CD14-positive monocyte (primary cell): ENCODE results near the gene TSPAN12. TPM values are rescaled to one million over a fixed set of nuclear protein-coding genes. Genes with fewer than 3 reads are reported as not detected.

Experiments used
- DNase-seq, 3 donors: peaks; one replicate each; pipeline ENCODE4 v3.0.0-alpha.2; 2011 to 2022
- H2AFZ ChIP-seq: 2 replicates; pipeline ENCODE4 v1.6.0; 2012; ENCODE audit warnings: mild to moderate bottlenecking, low read depth, low read length, inconsistent platforms; ENCODE audit not compliant: insufficient read depth, poor library complexity, severe bottlenecking
- H3K27ac ChIP-seq, 2 donors: 1 replicate in 1 of 2; 2 replicates in 1 of 2; pipeline ENCODE4 v1.5.1; 2012 to 2013; ENCODE audit warnings: low read length in 2 of 2, control low read depth in 1 of 2, inconsistent platforms in 1 of 2, low read depth in 1 of 2, mild to moderate bottlenecking in 1 of 2
- H3K27me3 ChIP-seq, 2 donors: one replicate each; pipeline versions ENCODE4 v1.6.0 to v1.6.1; 2011 to 2013; ENCODE audit warnings: low read length in 2 of 2; ENCODE audit not compliant: control insufficient read depth in 2 of 2, insufficient read depth in 2 of 2
- H3K36me3 ChIP-seq, 2 donors: replicated peaks in 1 of 2; 1 replicate in 1 of 2; 2 replicates in 1 of 2; pipeline versions ENCODE4 v1.5.1 to v1.6.1; 2012 to 2013; ENCODE audit warnings: low read length in 2 of 2, control low read depth in 1 of 2, inconsistent platforms in 1 of 2, mild to moderate bottlenecking in 1 of 2; ENCODE audit not compliant: insufficient read depth in 2 of 2, control insufficient read depth in 1 of 2
- H3K4me1 ChIP-seq, 2 donors: 1 replicate in 1 of 2; 2 replicates in 1 of 2; pipeline versions ENCODE4 v1.5.1 to v1.6.1; 2012 to 2013; ENCODE audit warnings: low read length in 2 of 2, control low read depth in 1 of 2, inconsistent platforms in 1 of 2, mild to moderate bottlenecking in 1 of 2, moderate library complexity in 1 of 2; ENCODE audit not compliant: insufficient read depth in 2 of 2, control insufficient read depth in 1 of 2
- H3K4me2 ChIP-seq: replicated peaks from 2 replicates; pipeline ENCODE3; 2012; ENCODE audit warnings: low read length, moderate library complexity, mild to moderate bottlenecking; ENCODE audit not compliant: poor library complexity, severe bottlenecking; ENCODE audit errors: extremely low read depth
- H3K4me3 ChIP-seq, 3 experiments: fragments of 200-600 bp in 1 of 3; sonication (generic) in 1 of 3; replicated peaks in 1 of 3; 1 replicate in 2 of 3; 2 replicates in 1 of 3; pipeline ENCODE4 v1.5.1; 2011 to 2013; ENCODE audit warnings: low read length in 3 of 3, mild to moderate bottlenecking in 3 of 3, control low read depth in 2 of 3, low read depth in 2 of 3, inconsistent platforms in 1 of 3, moderate library complexity in 1 of 3
- H3K79me2 ChIP-seq: 2 replicates; pipeline ENCODE4 v1.6.0; 2012; ENCODE audit warnings: mild to moderate bottlenecking, control low read depth, inconsistent platforms, low read length, moderate library complexity; ENCODE audit not compliant: insufficient read depth
- H3K9ac ChIP-seq: 2 replicates; pipeline ENCODE4 v1.6.0; 2017; ENCODE audit warnings: low read length, mild to moderate bottlenecking; ENCODE audit not compliant: insufficient read depth, poor library complexity, severe bottlenecking
- H3K9me3 ChIP-seq, 2 donors: replicated peaks in 1 of 2; 1 replicate in 1 of 2; 2 replicates in 1 of 2; pipeline versions ENCODE4 v1.5.1 to v1.6.1; 2012 to 2013; ENCODE audit warnings: low read length in 2 of 2, control low read depth in 1 of 2; ENCODE audit not compliant: control insufficient read depth in 1 of 2, insufficient read depth in 1 of 2
- H4K20me1 ChIP-seq: 2 replicates; pipeline ENCODE4 v1.6.0; 2012; ENCODE audit warnings: mild to moderate bottlenecking, low read length, control low read depth, moderate library complexity; ENCODE audit not compliant: insufficient read depth
- H3K27ac Mint-ChIP-seq, 7 donors: one replicate each; pipeline ENCODE4 v1.8.0; 2020; ENCODE audit warnings: mild to moderate bottlenecking in 7 of 7, mixed read lengths in 7 of 7, moderate library complexity in 6 of 7, inconsistent platforms in 2 of 7
- H3K27me3 Mint-ChIP-seq, 3 donors: one replicate each; pipeline ENCODE4 v1.8.0; 2021 to 2022; ENCODE audit warnings: low read depth in 3 of 3, mild to moderate bottlenecking in 3 of 3, mixed read lengths in 3 of 3, moderate library complexity in 3 of 3, inconsistent platforms in 1 of 3
- H3K36me3 Mint-ChIP-seq, 2 donors: one replicate each; pipeline ENCODE4 v1.8.0; 2020; ENCODE audit warnings: mixed read lengths in 2 of 2, inconsistent platforms in 1 of 2, mild to moderate bottlenecking in 1 of 2
- H3K4me1 Mint-ChIP-seq: one replicate; pipeline ENCODE4 v1.8.0; 2020; ENCODE audit warnings: mild to moderate bottlenecking, mixed read lengths
- H3K4me3 Mint-ChIP-seq, 2 donors: one replicate each; pipeline ENCODE4 v1.8.0; 2020; ENCODE audit warnings: mild to moderate bottlenecking in 2 of 2, mixed read lengths in 2 of 2, moderate library complexity in 1 of 2
- H3K9me3 Mint-ChIP-seq, 7 donors: one replicate each; pipeline ENCODE4 v1.8.0; 2020 to 2022; ENCODE audit warnings: mixed read lengths in 7 of 7, mild to moderate bottlenecking in 6 of 7, moderate library complexity in 6 of 7, inconsistent platforms in 2 of 7
- WGBS: methylation state at CpG from one replicate; pipeline ENCODE4 v1.1.5; 2013; ENCODE audit warnings: missing lambda C conversion rate; ENCODE audit not compliant: insufficient coverage; 5-methylcytosine and 5-hydroxymethylcytosine counted together
- intact Hi-C, 2 donors: fragments of 100-400 bp; cut with micrococcal nuclease; formaldehyde crosslinking; loops; one replicate each; pipeline versions ENCODE4 v1.15.0 to v1.15.1; 2023
- polyA plus RNA-seq, 3 donors: library from polyadenylated mRNA; depleted of rRNA in 1 of 3; unstranded in 2 of 3; stranded (reverse) in 1 of 3; fragments of 300-500 nt in 2 of 3; fragments of >200 nt in 1 of 3; fragmentation: Illumina TruSeq in 2 of 3; gene quantifications; 1 replicate in 2 of 3; 2 replicates in 1 of 3; pipeline ENCODE4 v1.2.3, GENCODE V29; 2012 to 2021
- TF ChIP-seq, protein P1 (sequence below): fragments of 200-600 bp; IDR thresholded peaks from one replicate; pipeline ENCODE4 v1.8.0; 2022; ENCODE audit warnings: antibody characterized with exemption, mild to moderate bottlenecking

TSPAN12 gene
- polyA plus RNA-seq, 3 donors: not detected

DNA sequence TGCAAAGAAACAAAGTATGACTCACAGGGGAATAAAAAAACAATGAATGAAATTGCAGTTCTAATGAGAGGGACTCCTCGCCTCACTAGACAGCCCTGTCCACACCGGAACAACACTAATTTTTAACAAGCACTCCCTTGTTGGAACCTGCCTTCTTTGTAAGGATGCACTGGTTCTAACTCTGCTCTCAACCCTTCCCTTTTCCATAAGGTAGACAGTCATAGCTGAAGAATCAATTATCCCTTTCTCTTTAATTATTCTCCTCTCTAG is 65.1 kb downstream of the TSPAN12 start:
- intact Hi-C loops: loop anchor here in 1 of 2 donors (10.0 kb wide), 2 partner anchors 132 to 312 kb away; no protein-coding TSS in a partner anchor
- H3K4me3 ChIP-seq: no peak overlapping the region
- WGBS: no CpG with 5 or more reads among the region's 2 CpGs
- H3K4me2 ChIP-seq: no peak overlapping the region
- H3K9me3 ChIP-seq: no peaks in the 10 kb centered on the region
- no peaks in the 10 kb centered on the region for H3K27me3 ChIP-seq
- H3K36me3 Mint-ChIP-seq: no peaks in the 10 kb centered on the region
- no peak overlapping the region for H3K4me3 Mint-ChIP-seq
- peaks cover 0 to 3% (median 3%) of the 10 kb centered on the region in 3 donors for H3K27me3 Mint-ChIP-seq
- no peaks in the 10 kb centered on the region for H3K4me1 Mint-ChIP-seq
- H2AFZ ChIP-seq: no peak overlapping the region
- H3K79me2 ChIP-seq: no peaks in the 10 kb centered on the region
- no peaks in the 10 kb centered on the region for H4K20me1 ChIP-seq
- H3K27ac ChIP-seq: no peak overlapping the region
- H3K36me3 ChIP-seq: no peaks in the 10 kb centered on the region
- TF ChIP-seq, protein P1, sequence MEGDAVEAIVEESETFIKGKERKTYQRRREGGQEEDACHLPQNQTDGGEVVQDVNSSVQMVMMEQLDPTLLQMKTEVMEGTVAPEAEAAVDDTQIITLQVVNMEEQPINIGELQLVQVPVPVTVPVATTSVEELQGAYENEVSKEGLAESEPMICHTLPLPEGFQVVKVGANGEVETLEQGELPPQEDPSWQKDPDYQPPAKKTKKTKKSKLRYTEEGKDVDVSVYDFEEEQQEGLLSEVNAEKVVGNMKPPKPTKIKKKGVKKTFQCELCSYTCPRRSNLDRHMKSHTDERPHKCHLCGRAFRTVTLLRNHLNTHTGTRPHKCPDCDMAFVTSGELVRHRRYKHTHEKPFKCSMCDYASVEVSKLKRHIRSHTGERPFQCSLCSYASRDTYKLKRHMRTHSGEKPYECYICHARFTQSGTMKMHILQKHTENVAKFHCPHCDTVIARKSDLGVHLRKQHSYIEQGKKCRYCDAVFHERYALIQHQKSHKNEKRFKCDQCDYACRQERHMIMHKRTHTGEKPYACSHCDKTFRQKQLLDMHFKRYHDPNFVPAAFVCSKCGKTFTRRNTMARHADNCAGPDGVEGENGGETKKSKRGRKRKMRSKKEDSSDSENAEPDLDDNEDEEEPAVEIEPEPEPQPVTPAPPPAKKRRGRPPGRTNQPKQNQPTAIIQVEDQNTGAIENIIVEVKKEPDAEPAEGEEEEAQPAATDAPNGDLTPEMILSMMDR: no peak
- DNase-seq: no peak
- peaks cover 0 to 2% (median 0%) of the 10 kb centered on the region in 7 donors for H3K9me3 Mint-ChIP-seq
- no peak overlapping the region for H3K27ac Mint-ChIP-seq
- no peaks in the 10 kb centered on the region for H3K4me1 ChIP-seq
- H3K9ac ChIP-seq: no peak overlapping the region

DNA sequence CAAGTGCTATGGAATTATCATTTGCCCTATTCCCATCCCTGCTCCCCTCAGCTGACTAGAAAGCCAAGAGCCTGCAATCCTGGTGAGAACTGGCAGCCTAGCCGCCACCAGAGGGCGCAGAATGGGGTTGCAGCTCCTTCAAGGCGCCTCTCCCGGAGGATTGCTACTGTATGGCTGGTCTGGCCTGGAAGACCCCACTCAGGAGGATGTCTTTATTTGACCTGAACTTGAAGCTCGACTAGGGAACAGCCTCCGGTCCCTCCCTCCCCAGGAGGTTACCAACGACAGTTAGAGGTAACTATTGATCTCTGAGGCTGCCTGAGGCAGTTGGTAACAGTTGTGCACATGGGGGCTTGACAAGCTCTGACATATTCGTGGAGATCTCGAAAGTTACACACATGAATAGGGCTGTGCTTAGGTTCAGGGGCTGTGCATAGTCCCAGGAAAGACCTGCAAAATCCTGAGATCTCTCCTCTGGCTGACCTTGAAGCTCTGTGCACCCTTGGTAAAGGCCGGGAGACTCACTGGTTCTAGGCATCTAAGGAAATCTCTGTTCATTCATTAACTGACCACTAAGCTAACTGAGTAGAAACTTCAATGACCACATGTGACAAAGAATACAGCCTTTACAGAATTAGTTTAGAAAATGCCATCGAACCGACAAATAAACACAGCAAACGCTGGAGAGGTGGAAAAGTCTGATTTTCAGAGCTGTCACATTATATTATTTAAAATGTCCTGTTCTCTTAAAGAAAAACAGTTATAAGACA is 65.7 kb downstream of the TSPAN12 start:
- Histone ChIP-seq H3K4me2 (no peak overlapping the region), H3K27me3 (no peaks in the 10 kb centered on the region), H3K27ac (no peak overlapping the region), H3K9ac (no peak overlapping the region), H3K4me3 (no peak overlapping the region), H3K9me3 (no peaks in the 10 kb centered on the region), H3K4me1 (no peaks in the 10 kb centered on the region), H3K36me3 (no peaks in the 10 kb centered on the region), H3K79me2 (no peaks in the 10 kb centered on the region), H4K20me1 (no peaks in the 10 kb centered on the region), H2AFZ (no peak overlapping the region)
- Mint-ChIP-seq H3K36me3 (no peaks in the 10 kb centered on the region), H3K27me3 (peaks cover 0 to 3% (median 3%) of the 10 kb centered on the region in 3 donors), H3K4me3 (no peak overlapping the region), H3K9me3 (peaks cover 0 to 2% (median 0%) of the 10 kb centered on the region in 7 donors), H3K27ac (no peak overlapping the region), H3K4me1 (no peaks in the 10 kb centered on the region)
- TF ChIP-seq, protein P1: peak; percentile 92
- intact Hi-C loops: loop anchor here in 1 of 2 donors (10.0 kb wide), 2 partner anchors 133 to 313 kb away; no protein-coding TSS in a partner anchor
- 26% methylated on average over 7 of the region's 13 CpGs for WGBS
- DNase-seq: peak; percentile 19 to 51 (median 43)
